CD4-positive, alpha-beta T cell treated with Interleukin-15 for 4 hours (primary cell): ENCODE results near the gene TSPAN5.
"Not testable (repeated sequence)": the region's sequence is repeated elsewhere in the genome, so short reads cannot be mapped to it uniquely, and the experiment has no call there.

Experiments used
- DNase-seq: peaks from one replicate; pipeline ENCODE4 v3.0.0-alpha.2; 2020; ENCODE audit warnings: low spot score

The TSPAN5 gene

GRCh38 chr4:98461121-98461865, 197.1 kb downstream of the TSPAN5 start:
- DNase-seq = not testable (repeated sequence)

DNA sequence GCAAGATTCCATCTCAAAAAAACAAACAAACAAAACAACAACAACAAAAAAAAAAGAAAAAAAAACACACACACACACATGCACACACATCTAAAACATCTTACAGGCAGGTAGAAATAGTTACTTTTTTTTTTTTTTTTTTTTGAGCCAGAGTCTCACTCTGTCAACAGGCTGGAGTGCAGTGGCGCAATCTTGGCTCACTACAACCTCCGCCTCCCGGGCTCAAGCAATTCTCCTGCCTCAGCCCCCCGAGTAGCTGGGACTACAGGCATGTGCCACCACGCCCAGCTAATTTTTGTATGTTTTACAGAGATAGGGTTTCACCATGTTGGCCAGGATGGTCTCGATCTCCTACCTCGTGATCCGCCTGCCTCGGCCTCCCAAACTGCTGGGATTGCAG, 201.0 kb downstream of the TSPAN5 start:
- DNase-seq = not testable (repeated sequence)

DNA sequence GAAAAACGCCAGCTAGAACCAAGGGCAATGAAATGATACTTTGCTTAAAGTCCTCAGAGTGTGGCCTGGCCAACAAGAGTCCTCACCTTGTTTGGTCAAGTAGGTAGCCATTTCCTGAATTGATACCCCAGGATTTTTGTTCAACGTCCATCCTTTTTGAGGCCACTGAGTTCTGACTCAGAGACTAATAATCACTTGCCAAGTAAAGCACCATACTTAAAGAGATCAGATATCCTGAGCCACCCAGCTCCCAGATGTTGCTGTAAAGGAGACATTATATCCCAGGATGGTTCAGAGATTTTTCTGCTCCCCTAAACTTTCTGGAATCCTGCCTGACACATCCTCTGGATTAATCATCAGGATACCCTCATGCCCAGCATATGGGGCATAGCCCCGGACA, 206.3 kb downstream of the TSPAN5 start:
- no peak for DNase-seq

DNA sequence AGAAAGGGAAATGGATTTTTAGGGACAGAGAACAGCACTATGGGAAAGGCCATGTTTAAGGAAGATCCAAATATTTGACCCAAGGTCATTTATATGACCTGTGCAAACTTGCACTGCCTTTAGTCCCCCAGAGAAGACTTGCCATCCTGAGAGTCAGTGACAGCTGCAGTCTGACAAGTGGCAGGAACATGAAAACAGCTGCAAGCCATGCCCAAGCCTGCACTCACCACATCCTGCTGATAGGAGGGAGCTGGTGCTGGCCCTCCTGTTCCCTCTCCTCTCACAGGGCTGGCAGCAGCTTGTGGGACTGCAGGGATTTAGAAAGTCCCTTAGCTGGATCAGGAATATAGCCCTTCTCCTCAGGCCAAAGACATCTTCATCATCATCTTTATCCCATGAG, 209.5 kb downstream of the TSPAN5 start:
- DNase-seq = no peak

DNA sequence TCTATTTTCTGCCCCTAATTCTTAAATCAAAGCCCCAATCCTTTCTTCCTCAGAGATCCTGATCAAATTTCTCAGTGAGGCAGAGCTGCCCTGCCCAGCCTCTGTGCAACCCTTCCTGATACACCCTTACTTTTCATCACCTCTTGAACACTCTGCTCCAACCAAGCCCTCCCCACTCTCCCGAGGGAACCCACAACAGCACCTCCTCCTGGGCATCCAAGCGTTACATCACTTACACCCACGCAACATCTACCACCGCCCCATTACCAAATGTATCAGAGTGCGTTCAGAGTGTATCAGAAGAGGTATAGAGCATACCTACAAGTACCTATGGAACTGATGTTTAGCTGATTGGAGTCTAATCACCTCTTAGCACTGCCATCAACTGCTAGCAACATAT, 210.8 kb downstream of the TSPAN5 start:
- DNase-seq = no peak

- peak; percentile 64 for DNase-seq
These were observed 211.7 kb downstream of the TSPAN5 start for GRCh38 chr4:98446499-98447375.

- DNase-seq = no peak
These were observed 214.0 kb downstream of the TSPAN5 start for GRCh38 chr4:98444371-98444770.

DNA sequence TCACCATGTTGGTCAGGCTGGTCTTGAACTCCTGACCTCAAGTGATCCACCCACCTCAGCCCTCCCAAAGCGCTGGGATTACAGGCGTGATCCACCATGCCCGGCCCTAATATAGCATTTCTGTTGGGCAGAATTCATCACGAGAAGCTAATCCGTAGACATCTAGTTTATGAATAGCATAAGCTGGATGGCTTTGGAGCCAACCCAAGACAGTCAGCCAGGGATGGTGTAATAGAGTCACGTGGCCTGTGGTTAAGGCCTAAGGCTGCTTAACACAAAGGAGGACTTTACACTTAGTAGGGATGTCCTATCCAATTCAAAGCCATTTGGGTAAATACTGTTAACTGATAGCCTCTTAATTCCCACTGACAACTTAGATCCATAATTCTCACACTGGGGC, 223.6 kb downstream of the TSPAN5 start:
- no peak for DNase-seq

- DNase-seq = no peak
These were observed 224.7 kb downstream of the TSPAN5 start for GRCh38 chr4:98433691-98434090.

DNA sequence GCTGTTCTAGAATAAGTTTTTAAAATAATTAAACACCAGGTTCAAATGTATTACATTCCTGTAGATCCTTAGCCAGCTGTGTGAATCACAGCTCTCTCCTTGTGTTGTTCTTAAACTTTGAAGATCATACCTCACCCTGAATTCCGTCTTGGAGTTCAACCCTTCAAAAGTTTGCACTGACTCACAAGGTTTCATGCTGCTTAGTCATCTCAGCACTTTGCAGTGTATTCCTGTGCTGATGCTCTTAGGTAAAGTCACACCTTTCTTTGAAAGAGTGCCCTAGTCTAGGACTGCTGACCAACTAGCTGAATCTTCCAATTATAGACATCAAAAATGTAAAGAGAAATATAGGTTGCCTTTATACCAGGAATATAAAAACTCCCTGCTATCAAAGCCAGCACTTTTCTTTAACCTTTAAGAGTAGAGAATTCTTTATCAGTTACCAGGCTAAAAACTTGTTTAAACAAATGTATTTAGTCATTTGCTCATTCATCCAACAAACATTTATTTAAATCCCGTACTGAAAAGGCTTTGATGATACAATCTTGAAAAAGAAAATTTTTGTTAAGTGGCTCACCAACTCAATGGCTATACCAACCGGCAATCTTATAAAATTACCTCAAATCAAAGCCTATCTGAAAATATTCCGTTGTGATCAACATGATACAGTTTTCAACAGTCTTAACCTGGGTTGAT, 227.6 kb downstream of the TSPAN5 start:
- no peak for DNase-seq

GRCh38 chr4:98423009-98423408, 235.4 kb downstream of the TSPAN5 start:
- DNase-seq = no peak

DNA sequence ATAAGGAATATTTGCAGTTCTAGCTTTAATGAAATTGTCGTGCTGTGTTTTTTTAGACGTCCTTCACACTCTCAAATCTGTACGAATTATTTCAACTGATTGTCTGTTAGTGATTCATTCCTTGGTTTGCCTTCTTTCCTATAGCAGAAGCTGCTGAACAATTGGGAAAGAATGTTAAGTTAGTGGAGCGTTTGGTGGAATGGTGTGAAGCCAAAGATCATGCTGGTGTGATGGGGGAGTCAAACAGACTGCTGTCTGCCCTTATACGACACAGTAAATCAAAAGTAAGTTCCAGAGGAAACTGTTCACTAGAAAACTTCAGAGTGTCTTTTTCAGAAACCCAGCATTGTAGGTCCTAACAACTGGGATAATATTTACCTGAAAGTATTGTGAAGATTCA, 237.3 kb downstream of the TSPAN5 start:
- no peak for DNase-seq
